OCI-LY1 (cell line): ENCODE results near the gene COLQ.

Experiments
- H2AFZ ChIP-seq: fragments of 200-600 bp; sonication (generic), shearing (Covaris generic); 2 replicates; pipeline ENCODE4 v1.6.0; 2014; ENCODE audit warnings: antibody characterized with exemption, mild to moderate bottlenecking, low read length
- H3F3A ChIP-seq: fragments of 200-600 bp; sonication (generic), shearing (Covaris generic); 2 replicates; pipeline ENCODE4 v1.6.0; 2014; ENCODE audit warnings: mild to moderate bottlenecking, antibody characterized with exemption, low read length, moderate library complexity; ENCODE audit not compliant: insufficient read depth
- H3K27ac ChIP-seq: fragments of 200-600 bp; sonication (generic); 2 replicates; pipeline ENCODE4 v1.5.1; 2014; ENCODE audit warnings: low read length, mixed run types, mild to moderate bottlenecking, low read depth; ENCODE audit not compliant: poor library complexity, severe bottlenecking
- H3K27me3 ChIP-seq: fragments of 200-600 bp; sonication (generic); 2 replicates; pipeline ENCODE4 v1.6.0; 2014; ENCODE audit warnings: antibody characterized with exemption, mild to moderate bottlenecking, low read length, moderate library complexity; ENCODE audit not compliant: insufficient read depth
- H3K36me3 ChIP-seq: fragments of 200-600 bp; sonication (generic); 2 replicates; pipeline ENCODE4 v1.6.1; 2014; ENCODE audit warnings: mild to moderate bottlenecking, antibody characterized with exemption, low read length, moderate library complexity, mixed read lengths; ENCODE audit not compliant: insufficient read depth
- H3K4me1 ChIP-seq: fragments of 200-600 bp; sonication (generic); 2 replicates; pipeline ENCODE4 v1.5.1; 2014; ENCODE audit warnings: mild to moderate bottlenecking, low read length, moderate library complexity; ENCODE audit not compliant: insufficient read depth, severe bottlenecking
- H3K4me2 ChIP-seq: fragments of 200-600 bp; sonication (generic), shearing (Covaris generic); 2 replicates; pipeline ENCODE4 v1.6.1; 2014; ENCODE audit warnings: low read length
- H3K4me3 ChIP-seq: fragments of 200-600 bp; sonication (generic); 2 replicates; pipeline ENCODE4 v1.5.1; 2014; ENCODE audit warnings: low read length, low read depth, mild to moderate bottlenecking, mixed read lengths; ENCODE audit not compliant: poor library complexity, severe bottlenecking
- H3K79me2 ChIP-seq: fragments of 200-600 bp; shearing (Covaris generic); 2 replicates; pipeline ENCODE4 v1.6.1; 2016; ENCODE audit warnings: mixed run types, low read length, mixed read lengths; ENCODE audit not compliant: insufficient read depth
- H3K9ac ChIP-seq: fragments of 200-600 bp; sonication (generic), shearing (Covaris generic); 2 replicates; pipeline ENCODE4 v1.6.1; 2014; ENCODE audit warnings: mild to moderate bottlenecking, low read length, mixed read lengths
- H3K9me2 ChIP-seq: fragments of 200-600 bp; sonication (generic), shearing (Covaris generic); 2 replicates; pipeline ENCODE4 v1.6.1; 2014; ENCODE audit warnings: low read depth, mild to moderate bottlenecking, low read length, mixed read lengths
- H3K9me3 ChIP-seq: fragments of 200-600 bp; shearing (Covaris generic); 2 replicates; pipeline ENCODE4 v1.6.1; 2014; ENCODE audit warnings: low read length, mixed read lengths
- H4K20me1 ChIP-seq: fragments of 200-600 bp; sonication (generic), shearing (Covaris generic); 2 replicates; pipeline ENCODE4 v1.6.0; 2016; ENCODE audit warnings: mild to moderate bottlenecking, low read length; ENCODE audit not compliant: insufficient read depth
- CTCF ChIP-seq: fragments of 200-600 bp; sonication (generic), shearing (Covaris generic); IDR thresholded peaks from 2 replicates; pipeline ENCODE4 v1.5.1; 2017; ENCODE audit warnings: mild to moderate bottlenecking, antibody characterized with exemption, low read length, moderate library complexity, mixed read lengths
- EZH2 ChIP-seq: fragments of 200-600 bp; sonication (generic), shearing (Covaris generic); IDR thresholded peaks from 2 replicates; pipeline ENCODE4 v1.8.0; 2017; ENCODE audit warnings: borderline replicate concordance, mixed run types, mild to moderate bottlenecking, antibody characterized with exemption, low read length, moderate library complexity, mixed read lengths

The COLQ gene

GRCh38 chr3:15549846-15550245 is 28.3 kb upstream of the COLQ start:
- Histone ChIP-seq H3K36me3 (no peaks in the 10 kb centered on the region), H3K27ac (no peak overlapping the region), H3K4me2 (no peak overlapping the region), H3F3A (no peaks in the 10 kb centered on the region), H3K27me3 (no peaks in the 10 kb centered on the region), H3K9me2 (no peaks in the 10 kb centered on the region), H3K9me3 (no peaks in the 10 kb centered on the region), H3K4me3 (no peak overlapping the region), H4K20me1 (no peaks in the 10 kb centered on the region), H3K9ac (no peak overlapping the region), H3K4me1 (no peaks in the 10 kb centered on the region), H2AFZ (no peak overlapping the region), H3K79me2 (no peaks in the 10 kb centered on the region)
- TF ChIP-seq EZH2 (no peak), CTCF (no peak)

GRCh38 chr3:15542614-15543013 is 21.1 kb upstream of the COLQ start:
- H3K9me2 ChIP-seq: no peaks in the 10 kb centered on the region
- no peak overlapping the region for H3K9ac ChIP-seq
- no peak overlapping the region for H3K4me2 ChIP-seq
- no peaks in the 10 kb centered on the region for H4K20me1 ChIP-seq
- no peaks in the 10 kb centered on the region for H3K4me1 ChIP-seq
- no peak overlapping the region for H3K27ac ChIP-seq
- no peak overlapping the region for H3K4me3 ChIP-seq
- H3K79me2 ChIP-seq: no peaks in the 10 kb centered on the region
- H3K36me3 ChIP-seq: no peaks in the 10 kb centered on the region
- no peak overlapping the region for H2AFZ ChIP-seq
- H3F3A ChIP-seq: no peaks in the 10 kb centered on the region
- TF ChIP-seq EZH2: no peak
- no peak for TF ChIP-seq CTCF
- H3K27me3 ChIP-seq: 0 out of 2 replicates have a peak, but pooled peaks cover 3% of the 10 kb centered on the region
- no peaks in the 10 kb centered on the region for H3K9me3 ChIP-seq

GRCh38 chr3:15541371-15541770 is 19.9 kb upstream of the COLQ start:
- no peaks in the 10 kb centered on the region for H3K79me2 ChIP-seq

More at GRCh38 chr3:15541371-15541770, 19.9 kb upstream of the COLQ start:
- H4K20me1 ChIP-seq: no peaks in the 10 kb centered on the region
- no peak for TF ChIP-seq CTCF
- no peak for TF ChIP-seq EZH2
- H3K9ac ChIP-seq: no peak overlapping the region
- H3K9me3 ChIP-seq: no peaks in the 10 kb centered on the region
- no peaks in the 10 kb centered on the region for H3K9me2 ChIP-seq
- no peaks in the 10 kb centered on the region for H3K36me3 ChIP-seq
- no peak overlapping the region for H3K4me2 ChIP-seq
- no peaks in the 10 kb centered on the region for H3F3A ChIP-seq
- H2AFZ ChIP-seq: no peak overlapping the region
- 0 out of 2 replicates have a peak, but pooled peaks cover 3% of the 10 kb centered on the region for H3K27me3 ChIP-seq
- H3K4me1 ChIP-seq: no peaks in the 10 kb centered on the region
- no peak overlapping the region for H3K27ac ChIP-seq
- no peak overlapping the region for H3K4me3 ChIP-seq
